ENCODE results near the gene OR6S1.

- TF ChIP-seq RAD21 (IDR thresholded peaks at IDR 0.05; ENCODE audit: insufficient read depth, low read depth, low read length) (no peak), ATF3 (IDR thresholded peaks at IDR 0.05; ENCODE audit: borderline replicate concordance, extremely low read depth, low read depth, low read length) (no peak), YY1 (IDR thresholded peaks at IDR 0.05; ENCODE audit: low read depth, low read length) (no peak)
These were observed 691 bp upstream of the OR6S1 start for GRCh38 chr14:20642182-20642581.

All from GM12878 (cell line).